ENCODE measurements around the gene ZNF792.

- TF ChIP-seq CTCF (IDR thresholded peaks at IDR 0.05; ENCODE audit: borderline replicate concordance, extremely low read depth, low read length, poor library complexity, severe bottlenecking) (no peak), EZH2 (IDR thresholded peaks at IDR 0.05; ENCODE audit: borderline replicate concordance, low read depth, low read length, severe bottlenecking) (no peak)
Measured at GRCh38 chr19:34918190-34918589, 45.8 kb downstream of the ZNF792 start.
